ENCODE measurements around the gene PAQR7. TPM values are rescaled to one million over a fixed set of nuclear protein-coding genes. Genes with fewer than 3 reads are reported as not detected.

PAQR7 gene
- total RNA-seq, 1 experiment from 2014 or later, result 13.6 TPM

DNA sequence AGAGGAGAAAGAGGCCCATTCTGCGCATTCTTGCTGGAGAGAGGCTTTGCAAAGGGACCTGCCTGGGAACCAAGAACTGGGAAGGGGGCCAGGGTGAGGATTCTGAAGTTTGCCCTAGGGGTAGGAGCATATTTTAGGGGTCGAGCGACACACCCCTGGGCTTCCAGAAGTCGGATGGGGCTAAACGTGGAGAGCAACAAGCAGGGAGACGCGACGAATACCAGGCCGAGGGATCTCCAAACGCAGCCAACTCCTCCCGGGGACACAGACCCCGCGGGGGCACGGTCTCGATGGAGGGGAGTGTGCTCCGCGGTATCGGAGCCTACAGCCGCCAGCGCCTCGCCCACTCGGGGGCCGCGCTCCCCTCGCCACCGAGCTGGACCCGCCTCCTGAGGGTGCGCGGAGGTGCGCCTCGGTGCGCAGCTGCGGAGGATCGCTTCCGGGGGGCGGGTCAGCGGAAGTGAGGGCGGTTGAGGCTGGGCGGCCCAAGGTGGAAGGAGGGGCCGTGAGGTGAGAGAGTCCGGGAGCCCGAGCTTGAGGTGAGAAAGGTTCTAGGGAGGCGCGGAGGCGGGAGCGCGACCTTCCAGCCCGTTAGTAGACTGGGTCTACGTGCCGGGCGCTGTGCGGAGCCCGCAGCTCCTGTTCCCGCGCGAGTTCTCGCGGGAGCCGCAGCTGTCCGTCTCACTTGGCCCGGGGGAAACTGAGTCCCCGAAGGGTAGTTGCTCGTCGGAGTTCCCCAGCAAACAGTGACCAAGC is 55.8 kb downstream of the PAQR7 start, which contains the start of gene MTFR1L:
MTFR1L (plus strand) TSS at position 464 of the 756 bp plus-strand sequence. CDS start 3,151 bp downstream, outside the sequence.
- Mint-ChIP-seq H3K27me3 (ENCODE audit: unreplicated experiment) (no peaks in the 10 kb centered on the region), H3K4me1 (ENCODE audit: low read depth, unreplicated experiment) (peaks cover 32% of the 10 kb centered on the region), H3K9me3 (ENCODE audit: low read depth, unreplicated experiment) (no peaks in the 10 kb centered on the region), H3K4me3 (ENCODE audit: low read depth, unreplicated experiment) (peak within 1 kb of the TSS; percentile 77), H3K27ac (ENCODE audit: unreplicated experiment) (peak within 1 kb of the TSS; percentile 81), H3K36me3 (ENCODE audit: insufficient read depth, unreplicated experiment) (peaks cover 41% of the 10 kb centered on the region)
- TF ChIP-seq, protein P1, sequence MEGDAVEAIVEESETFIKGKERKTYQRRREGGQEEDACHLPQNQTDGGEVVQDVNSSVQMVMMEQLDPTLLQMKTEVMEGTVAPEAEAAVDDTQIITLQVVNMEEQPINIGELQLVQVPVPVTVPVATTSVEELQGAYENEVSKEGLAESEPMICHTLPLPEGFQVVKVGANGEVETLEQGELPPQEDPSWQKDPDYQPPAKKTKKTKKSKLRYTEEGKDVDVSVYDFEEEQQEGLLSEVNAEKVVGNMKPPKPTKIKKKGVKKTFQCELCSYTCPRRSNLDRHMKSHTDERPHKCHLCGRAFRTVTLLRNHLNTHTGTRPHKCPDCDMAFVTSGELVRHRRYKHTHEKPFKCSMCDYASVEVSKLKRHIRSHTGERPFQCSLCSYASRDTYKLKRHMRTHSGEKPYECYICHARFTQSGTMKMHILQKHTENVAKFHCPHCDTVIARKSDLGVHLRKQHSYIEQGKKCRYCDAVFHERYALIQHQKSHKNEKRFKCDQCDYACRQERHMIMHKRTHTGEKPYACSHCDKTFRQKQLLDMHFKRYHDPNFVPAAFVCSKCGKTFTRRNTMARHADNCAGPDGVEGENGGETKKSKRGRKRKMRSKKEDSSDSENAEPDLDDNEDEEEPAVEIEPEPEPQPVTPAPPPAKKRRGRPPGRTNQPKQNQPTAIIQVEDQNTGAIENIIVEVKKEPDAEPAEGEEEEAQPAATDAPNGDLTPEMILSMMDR (IDR thresholded peaks at IDR 0.05; ENCODE audit: unreplicated experiment), result no peak
- BruUV-seq (replicated peaks), result no TSS peak
- peak; percentile 81 for DNase-seq
- CTCF ChIA-PET, result interaction anchor here (0.6 to 1.0 kb wide), 2 partner anchors 178 to 300 kb away, joined by 4 to 6 read pairs; partner anchors contain the start of gene PAFAH2
- intact Hi-C loops (cut with micrococcal nuclease; ENCODE audit: unreplicated experiment), result no loop called here

DNA sequence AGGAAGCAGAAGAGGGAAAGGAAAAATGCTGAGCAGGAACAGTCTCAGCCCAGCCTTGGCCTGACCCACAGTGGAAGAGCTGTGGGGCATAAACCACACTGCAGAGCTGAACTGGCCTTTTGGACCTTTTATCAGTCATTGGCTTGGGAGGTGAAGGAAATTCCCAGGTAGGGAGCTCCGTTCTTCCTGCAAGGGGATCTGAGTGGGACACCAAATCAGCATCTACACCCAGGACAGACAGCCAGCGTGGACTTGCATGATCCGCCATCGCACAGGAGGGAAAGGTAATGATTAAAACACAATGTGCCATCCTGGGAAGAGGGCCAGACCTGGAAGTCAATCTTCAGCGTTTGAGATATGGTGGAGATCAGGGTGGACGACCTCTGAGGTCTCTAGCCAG is 56.9 kb downstream of the PAQR7 start:
- intact Hi-C loops (cut with micrococcal nuclease; ENCODE audit: unreplicated experiment), result no loop called here
- H3K4me1 Mint-ChIP-seq (ENCODE audit: low read depth, unreplicated experiment), result peaks cover 32% of the 10 kb centered on the region

DNA sequence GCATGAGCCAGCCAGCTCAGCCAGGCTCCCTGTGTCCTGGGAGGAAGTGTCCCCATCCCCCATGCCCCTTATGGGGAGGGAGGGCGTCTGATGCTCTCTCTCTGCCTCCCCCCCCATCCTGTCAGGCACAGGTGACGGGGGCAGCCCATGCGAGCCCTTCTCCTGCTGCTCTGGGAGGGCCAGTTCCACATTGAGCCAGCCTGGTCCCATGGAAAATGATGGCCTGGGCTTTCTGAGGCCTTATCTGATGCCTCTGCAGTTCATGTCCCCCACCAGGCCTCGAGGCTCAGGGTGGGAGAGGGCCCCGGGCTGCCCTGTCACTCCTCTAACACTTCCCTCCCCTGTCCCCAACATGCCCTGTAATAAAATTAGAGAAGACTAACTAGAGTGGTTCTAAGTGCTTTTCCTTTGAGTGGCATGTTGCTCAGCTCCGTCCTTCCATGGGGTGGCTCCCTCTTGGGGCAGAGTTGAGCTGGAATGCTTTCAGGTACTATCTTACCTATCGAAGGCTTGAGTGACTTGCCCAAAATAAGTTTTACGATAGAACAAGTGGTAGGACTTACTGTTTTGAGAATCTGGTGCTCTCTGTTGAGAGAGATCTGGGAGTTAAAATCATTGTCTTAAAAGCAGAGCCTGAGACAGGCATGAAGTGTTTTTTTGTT is 57.5 kb downstream of the PAQR7 start:
- Mint-ChIP-seq H3K9me3 (ENCODE audit: low read depth, unreplicated experiment) (no peaks in the 10 kb centered on the region), H3K27ac (ENCODE audit: unreplicated experiment) (peak overlapping the region; percentile 40), H3K36me3 (ENCODE audit: insufficient read depth, unreplicated experiment) (peaks cover 42% of the 10 kb centered on the region), H3K4me3 (ENCODE audit: low read depth, unreplicated experiment) (peak overlapping the region; percentile 77), H3K4me1 (ENCODE audit: low read depth, unreplicated experiment) (peaks cover 32% of the 10 kb centered on the region), H3K27me3 (ENCODE audit: unreplicated experiment) (no peaks in the 10 kb centered on the region)
- TF ChIP-seq, protein P1 (IDR thresholded peaks at IDR 0.05; ENCODE audit: unreplicated experiment), result no peak
- intact Hi-C loops (cut with micrococcal nuclease; ENCODE audit: unreplicated experiment), result no loop called here
- no TSS peak for BruUV-seq (replicated peaks)
- CTCF ChIA-PET, result interaction anchor here (0.7 kb wide), 1 partner anchor 19 kb away, joined by 3 read pairs; no protein-coding TSS in a partner anchor
- no peak for DNase-seq

More for the DNA sequence above, 56.9 kb downstream of the PAQR7 start:
- DNase-seq, result no peak
- Mint-ChIP-seq H3K9me3 (ENCODE audit: low read depth, unreplicated experiment) (no peaks in the 10 kb centered on the region), H3K27me3 (ENCODE audit: unreplicated experiment) (no peaks in the 10 kb centered on the region), H3K27ac (ENCODE audit: unreplicated experiment) (peak overlapping the region; percentile 81), H3K36me3 (ENCODE audit: insufficient read depth, unreplicated experiment) (peaks cover 43% of the 10 kb centered on the region), H3K4me3 (ENCODE audit: low read depth, unreplicated experiment) (peak overlapping the region; percentile 77)
- no TSS peak for BruUV-seq (replicated peaks)
- CTCF ChIA-PET, result interaction anchor here (0.7 to 0.8 kb wide), 2 partner anchors 18 to 52 kb away, joined by 3 to 9 read pairs; no protein-coding TSS in a partner anchor
- TF ChIP-seq, protein P1 (IDR thresholded peaks at IDR 0.05; ENCODE audit: unreplicated experiment), result no peak

DNA sequence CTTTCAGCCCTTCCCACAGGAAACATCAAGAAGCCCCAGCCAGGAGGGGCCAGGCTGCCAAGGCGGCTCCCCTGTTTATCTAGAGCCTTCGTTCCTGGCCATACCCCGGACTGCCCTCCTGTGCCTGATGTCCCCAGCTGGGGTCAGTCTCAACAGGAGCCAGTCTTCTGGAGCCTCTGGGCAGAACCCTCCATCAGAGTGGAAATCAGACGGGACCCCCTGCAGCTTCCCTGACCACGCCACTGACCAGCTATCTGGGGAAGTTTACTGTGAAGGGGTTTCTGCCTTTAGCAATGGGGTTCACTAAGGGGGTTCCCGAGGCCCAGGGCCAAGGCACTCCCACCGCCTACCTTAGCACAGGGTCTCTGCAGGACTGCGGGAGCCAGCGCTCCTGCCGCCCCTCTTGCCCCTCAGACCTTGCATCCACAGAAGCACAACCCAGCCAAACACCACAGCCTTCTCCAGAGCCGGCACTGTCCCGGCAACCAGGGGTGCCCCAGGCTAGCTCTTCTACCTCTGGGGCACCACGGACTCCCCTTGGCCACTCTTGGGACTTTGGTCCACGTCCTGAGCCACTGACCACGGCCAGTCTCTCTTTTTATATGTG is 59.3 kb downstream of the PAQR7 start:
- no peaks in the 10 kb centered on the region for H3K27me3 Mint-ChIP-seq (ENCODE audit: unreplicated experiment)
- BruUV-seq (replicated peaks), result no TSS peak
- no peak for DNase-seq

More for the DNA sequence above, 59.3 kb downstream of the PAQR7 start:
- Mint-ChIP-seq H3K36me3 (ENCODE audit: insufficient read depth, unreplicated experiment) (peaks cover 42% of the 10 kb centered on the region), H3K4me1 (ENCODE audit: low read depth, unreplicated experiment) (peaks cover 22% of the 10 kb centered on the region), H3K27ac (ENCODE audit: unreplicated experiment) (no peak overlapping the region), H3K9me3 (ENCODE audit: low read depth, unreplicated experiment) (no peaks in the 10 kb centered on the region), H3K4me3 (ENCODE audit: low read depth, unreplicated experiment) (no peak overlapping the region)
- CTCF ChIA-PET, result no interaction called here
- TF ChIP-seq, protein P1 (IDR thresholded peaks at IDR 0.05; ENCODE audit: unreplicated experiment), result no peak
- intact Hi-C loops (cut with micrococcal nuclease; ENCODE audit: unreplicated experiment), result no loop called here

Measured in Calu3 (cell line).